GM19043 (cell line): Measurements from ENCODE around the gene FBXL3.
"Not testable (repeated sequence)": the region's sequence is repeated elsewhere in the genome, so short reads cannot be mapped to it uniquely, and the experiment has no call there.

Experiments used
- ATAC-seq: cut with Tn5 transposase; IDR thresholded peaks from one replicate; pipeline ENCODE4 v1.9.1; 2021; ENCODE audit warnings: low read depth; ENCODE audit not compliant: unreplicated experiment

The FBXL3 gene

GRCh38 chr13:77028202-77028601, 1.2 kb upstream of the FBXL3 start:
- no peak for ATAC-seq

- peak; percentile 47 for ATAC-seq
These were observed 601 bp downstream of the FBXL3 start for GRCh38 chr13:77026255-77026860.

GRCh38 chr13:77022341-77022740, 4.6 kb downstream of the FBXL3 start:
- no peak for ATAC-seq

- ATAC-seq: no peak
These were observed 7.2 kb downstream of the FBXL3 start for GRCh38 chr13:77019756-77020155.

- ATAC-seq: no peak
These were observed 9.9 kb downstream of the FBXL3 start for GRCh38 chr13:77016888-77017623.

- ATAC-seq: no peak
These were observed 10.6 kb downstream of the FBXL3 start for GRCh38 chr13:77016251-77016812.

- ATAC-seq: no peak
These were observed 11.9 kb downstream of the FBXL3 start for GRCh38 chr13:77014906-77015685.

- no peak for ATAC-seq
These were observed 13.0 kb downstream of the FBXL3 start for GRCh38 chr13:77013853-77014542.

GRCh38 chr13:77009719-77010118, 17.2 kb downstream of the FBXL3 start:
- ATAC-seq: not testable (repeated sequence)

- no peak for ATAC-seq
These were observed 17.9 kb downstream of the FBXL3 start for GRCh38 chr13:77009011-77009410.

GRCh38 chr13:77008337-77008736, 18.6 kb downstream of the FBXL3 start:
- ATAC-seq: not testable (repeated sequence)

- no peak for ATAC-seq
These were observed 24.3 kb downstream of the FBXL3 start for GRCh38 chr13:77002590-77003190.

GRCh38 chr13:77001963-77002587, 24.9 kb downstream of the FBXL3 start:
- no peak for ATAC-seq

- no peak for ATAC-seq
These were observed 25.4 kb downstream of the FBXL3 start for GRCh38 chr13:77001540-77001939.

GRCh38 chr13:77000475-77000874, 26.5 kb downstream of the FBXL3 start:
- ATAC-seq: no peak

GRCh38 chr13:76994281-76994680, 32.7 kb downstream of the FBXL3 start:
- ATAC-seq: no peak

- ATAC-seq: no peak
These were observed 33.5 kb downstream of the FBXL3 start for GRCh38 chr13:76993473-76993872.

- ATAC-seq: no peak
These were observed 33.9 kb downstream of the FBXL3 start for GRCh38 chr13:76993021-76993420.

GRCh38 chr13:76992548-76993001, 34.4 kb downstream of the FBXL3 start:
- ATAC-seq: no peak
